ENCODE measurements around the gene WWP2. TPM values are rescaled to one million over a fixed set of nuclear protein-coding genes. Genes with fewer than 3 reads are reported as not detected.
"Not testable (repeated sequence)": the region's sequence is repeated elsewhere in the genome, so short reads cannot be mapped to it uniquely, and the experiment has no call there.

Gene WWP2
- polyA plus RNA-seq, 1 donor, result 20.2 TPM

GRCh38 chr16:69951017-69951671 lies 189.0 kb downstream of the WWP2 start, which contains the start of gene CLEC18A:
Gene CLEC18A (plus strand): TSS chr16:69951334. CDS start chr16:69951367, 33 bp downstream.
- DNase-seq, result not testable (repeated sequence)

GRCh38 chr16:69951672-69952031 lies 189.5 kb downstream of the WWP2 start:
- DNase-seq, result not testable (repeated sequence)

GRCh38 chr16:69952116-69952515 lies 190.0 kb downstream of the WWP2 start:
- not testable (repeated sequence) for DNase-seq

- not testable (repeated sequence) for DNase-seq
Measured at GRCh38 chr16:69952572-69953355, 190.6 kb downstream of the WWP2 start.

- not testable (repeated sequence) for DNase-seq
Measured at GRCh38 chr16:69954241-69954640, 192.1 kb downstream of the WWP2 start.

GRCh38 chr16:69963312-69963711 lies 201.2 kb downstream of the WWP2 start:
- DNase-seq, result not testable (repeated sequence)

GRCh38 chr16:69964960-69965660 lies 203.0 kb downstream of the WWP2 start:
- DNase-seq, result peak; percentile 48

- not testable (repeated sequence) for DNase-seq
Measured at GRCh38 chr16:69965661-69966054, 203.5 kb downstream of the WWP2 start.

- not testable (repeated sequence) for DNase-seq
Measured at GRCh38 chr16:69967688-69968087, 205.6 kb downstream of the WWP2 start.

- DNase-seq, result not testable (repeated sequence)
Measured at GRCh38 chr16:69968125-69968524, 206.0 kb downstream of the WWP2 start.

- DNase-seq, result not testable (repeated sequence)
Measured at GRCh38 chr16:69969657-69970056, 207.5 kb downstream of the WWP2 start.

GRCh38 chr16:69972120-69972519 lies 210.0 kb downstream of the WWP2 start:
- not testable (repeated sequence) for DNase-seq

GRCh38 chr16:69972935-69973334 lies 210.8 kb downstream of the WWP2 start:
- not testable (repeated sequence) for DNase-seq

GRCh38 chr16:69985196-69985595 lies 223.1 kb downstream of the WWP2 start:
- not testable (repeated sequence) for DNase-seq

Other genes starting within 250 kb of the WWP2 start
- 16.1 TPM for gene NFAT5, start 196.4 kb upstream of the WWP2 start, polyA plus RNA-seq (ENCODE audit: insufficient read length)
- 6.5 TPM for gene NQO1, start 35.8 kb upstream of the WWP2 start, polyA plus RNA-seq (ENCODE audit: insufficient read length)
- 48.3 TPM for gene NOB1, start 7.4 kb upstream of the WWP2 start, polyA plus RNA-seq (ENCODE audit: insufficient read length)
- gene CLEC18A, start 189.0 kb downstream of the WWP2 start, polyA plus RNA-seq (ENCODE audit: insufficient read length), result 0.68 TPM

Data from hindlimb muscle (tissue), 1 donor.